HG03066 (cell line): ENCODE data around the gene C1orf174.
"Not testable (repeated sequence)": the region's sequence is repeated elsewhere in the genome, so short reads cannot be mapped to it uniquely, and the experiment has no call there.

Source experiments
- ATAC-seq: cut with Tn5 transposase; IDR thresholded peaks from one replicate; pipeline ENCODE4 v1.9.1; 2021; ENCODE audit warnings: low read depth; ENCODE audit not compliant: unreplicated experiment

The C1orf174 gene

GRCh38 chr1:3926956-3927355 lies 26.9 kb upstream of the C1orf174 start:
- no peak for ATAC-seq

- no peak for ATAC-seq
These were observed 25.7 kb upstream of the C1orf174 start for GRCh38 chr1:3925762-3926161.

DNA sequence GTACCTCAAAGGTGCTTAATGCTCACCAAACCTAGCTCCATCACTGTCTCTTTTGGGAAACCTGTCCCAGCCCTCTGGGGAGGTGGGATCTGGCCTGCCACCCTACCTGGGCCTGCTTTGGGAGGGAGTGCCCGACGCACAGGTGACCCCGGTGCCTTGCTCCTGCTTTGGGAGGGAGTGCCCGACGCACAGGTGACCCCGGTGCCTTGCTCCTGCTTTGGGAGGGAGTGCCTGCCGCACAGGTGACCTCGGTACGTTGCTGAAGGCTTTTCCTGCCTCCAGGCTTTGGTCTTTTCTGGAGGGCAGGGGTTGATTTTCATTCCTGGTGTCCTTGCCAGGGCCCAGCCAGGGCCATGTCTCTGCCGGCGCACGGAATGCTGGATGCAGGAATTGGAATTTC lies 25.2 kb upstream of the C1orf174 start:
- no peak for ATAC-seq

DNA sequence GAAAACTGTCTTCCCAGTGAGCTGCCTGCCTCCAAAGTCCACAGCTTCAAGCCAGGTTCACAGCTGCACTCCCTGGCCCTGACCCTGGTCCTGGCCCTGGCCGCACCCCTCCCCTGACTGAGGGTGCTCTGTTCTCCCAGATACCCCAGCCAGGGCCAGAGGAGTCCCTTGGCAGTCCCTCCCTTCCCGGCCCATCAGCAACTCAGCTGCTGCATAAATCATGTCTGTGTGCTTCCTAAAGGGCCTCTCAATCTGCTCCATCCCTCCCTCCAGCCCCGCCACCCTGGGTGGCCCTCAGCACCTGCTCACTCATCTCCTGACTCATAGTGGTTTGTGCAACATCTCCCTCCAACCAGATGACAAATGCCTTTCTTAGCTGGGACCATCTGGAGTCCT lies 24.8 kb upstream of the C1orf174 start:
- no peak for ATAC-seq

- ATAC-seq: no peak
These were observed 24.2 kb upstream of the C1orf174 start for GRCh38 chr1:3924186-3924824.

DNA sequence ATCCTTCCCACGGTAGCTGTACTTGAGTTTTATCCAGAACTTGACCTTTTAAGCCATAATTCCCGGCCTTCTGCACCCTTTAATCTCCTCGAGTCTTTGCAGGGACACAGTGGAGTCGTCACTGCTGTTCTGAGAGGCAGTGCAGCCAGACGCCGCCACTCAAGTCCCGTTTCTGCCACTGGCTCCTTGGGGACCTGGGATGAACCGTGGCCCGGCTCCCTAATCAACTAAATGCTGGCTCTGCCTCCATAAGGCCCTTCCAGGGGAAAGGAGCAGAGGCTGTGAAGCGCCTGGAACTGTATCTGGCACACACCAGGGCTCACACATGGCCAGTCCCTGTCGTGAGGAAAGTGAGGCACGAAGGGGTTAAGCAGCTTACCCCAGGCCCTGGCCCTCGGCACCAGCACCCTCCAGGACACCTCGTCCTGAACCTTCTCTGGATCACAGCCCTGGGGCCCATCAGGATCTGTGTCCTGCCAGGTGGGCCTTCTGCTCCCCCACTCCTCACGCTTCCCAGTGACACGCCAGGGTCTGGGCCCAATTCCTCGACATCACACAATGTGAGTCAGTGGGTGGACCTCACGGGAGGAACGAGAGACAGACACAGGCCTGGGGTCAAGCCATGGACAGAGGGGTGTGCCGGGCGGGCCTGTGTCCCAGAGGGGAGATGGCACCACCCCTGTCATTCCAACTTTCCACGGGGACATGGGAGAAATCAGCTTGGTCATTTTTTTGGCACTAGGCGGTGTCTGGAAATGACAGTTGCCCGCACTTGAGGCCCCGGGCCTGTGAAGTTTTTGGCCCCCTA lies 23.5 kb upstream of the C1orf174 start:
- no peak for ATAC-seq

GRCh38 chr1:3922851-3923250 lies 22.8 kb upstream of the C1orf174 start:
- ATAC-seq: no peak

- ATAC-seq: no peak
These were observed 22.2 kb upstream of the C1orf174 start for GRCh38 chr1:3922201-3922725.

DNA sequence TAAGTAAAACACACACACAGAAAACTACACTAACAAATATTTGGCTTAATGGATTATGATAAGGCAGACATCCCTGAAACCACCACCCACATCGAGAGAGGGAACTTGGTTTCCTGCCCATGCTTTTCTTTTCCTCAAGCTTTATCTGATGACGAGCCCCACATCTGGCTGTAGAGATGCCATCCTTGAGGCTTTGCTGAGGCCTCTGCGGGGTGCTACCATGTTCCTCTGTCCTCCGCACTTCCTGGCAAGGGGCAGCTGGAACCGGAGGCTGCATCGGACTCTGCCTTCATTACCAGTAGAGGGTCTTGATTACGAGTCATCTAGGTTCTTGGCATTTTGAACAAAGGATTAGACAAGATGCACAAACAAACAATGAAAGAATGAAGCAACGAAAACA lies 21.7 kb upstream of the C1orf174 start:
- no peak for ATAC-seq

GRCh38 chr1:3919706-3920105 lies 19.6 kb upstream of the C1orf174 start:
- ATAC-seq: no peak

DNA sequence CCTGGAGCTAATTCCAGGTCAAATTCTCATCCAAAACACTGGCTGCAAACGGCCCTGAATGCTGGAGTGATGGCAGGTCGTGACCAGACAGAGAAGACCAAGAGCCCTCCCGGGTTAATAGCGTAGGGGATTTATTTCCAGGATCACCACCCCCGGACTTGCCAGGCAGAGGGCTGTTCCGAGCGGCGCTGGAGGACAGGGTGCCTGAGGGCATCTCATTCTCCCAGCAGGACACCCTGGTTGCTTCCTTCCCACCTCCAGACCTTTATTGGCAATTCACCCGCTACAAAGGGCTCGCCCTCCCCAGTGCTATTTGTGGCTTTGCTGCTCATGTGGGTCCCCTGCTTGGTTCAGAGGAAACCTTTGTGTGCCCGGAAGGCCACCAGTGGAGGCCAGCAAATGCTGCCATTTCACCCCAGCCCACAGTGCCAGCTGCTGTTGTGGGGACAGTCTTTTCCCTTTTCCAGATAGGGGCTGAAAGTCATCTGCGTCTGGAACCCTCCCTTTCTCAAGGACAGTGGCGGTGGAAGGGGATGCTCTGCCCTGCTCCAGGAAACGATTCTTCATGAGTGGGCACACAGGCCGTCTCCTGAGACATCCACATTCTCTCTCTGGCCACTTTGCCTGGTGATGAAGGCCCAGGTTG lies 19.0 kb upstream of the C1orf174 start:
- ATAC-seq: no peak

- not testable (repeated sequence) for ATAC-seq
These were observed 18.3 kb upstream of the C1orf174 start for GRCh38 chr1:3918359-3918758.

- ATAC-seq: no peak
These were observed 17.7 kb upstream of the C1orf174 start for GRCh38 chr1:3917761-3918160.

DNA sequence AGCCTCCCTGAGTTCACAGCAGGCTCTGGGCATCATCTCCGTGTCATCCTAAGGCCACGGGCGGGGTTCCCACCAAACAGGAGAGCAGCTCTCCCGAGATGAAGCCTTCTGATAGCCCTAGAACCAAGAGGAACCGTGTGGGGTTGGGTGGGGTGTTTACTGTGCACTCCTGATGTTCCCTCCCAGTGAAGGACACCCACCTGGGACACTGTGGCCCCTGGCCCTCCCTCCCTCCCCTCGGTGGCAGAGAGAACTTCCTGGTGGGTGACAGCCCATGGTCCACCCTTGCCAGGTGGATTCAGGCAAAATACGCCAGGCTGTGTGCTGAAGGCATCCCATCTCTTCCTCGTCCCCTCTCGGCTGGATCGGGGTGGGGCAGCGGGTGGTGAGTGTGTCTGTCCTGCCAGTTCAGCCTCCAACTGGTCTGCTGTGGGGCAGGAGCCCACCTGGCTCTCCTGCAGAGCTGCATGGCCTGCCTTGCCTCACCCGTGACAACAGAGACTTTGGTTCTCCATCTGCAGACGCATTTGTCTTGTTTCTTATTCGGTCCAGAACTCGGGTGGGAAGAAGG lies 15.6 kb upstream of the C1orf174 start:
- ATAC-seq: no peak

DNA sequence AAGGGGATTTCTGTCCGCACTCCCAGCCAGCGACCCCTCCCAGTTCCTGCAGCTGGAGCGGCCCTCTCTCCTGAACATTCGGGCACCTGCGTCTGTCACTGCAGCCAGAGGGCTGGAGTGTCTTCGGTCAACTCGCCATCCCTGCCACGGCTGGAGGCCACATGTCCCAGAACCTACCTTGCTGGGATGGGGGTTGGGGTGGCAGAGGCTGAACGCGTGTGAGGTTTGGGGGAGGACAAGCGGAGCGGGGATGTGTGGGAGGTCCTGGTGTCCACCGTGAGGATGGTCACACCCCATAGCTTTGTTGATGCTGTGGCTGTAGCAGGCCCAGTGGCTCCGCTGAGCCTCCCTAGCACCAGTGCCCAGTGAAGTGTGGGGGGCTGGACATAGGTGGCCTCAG lies 14.8 kb upstream of the C1orf174 start:
- ATAC-seq: no peak

GRCh38 chr1:3914331-3914851 lies 14.3 kb upstream of the C1orf174 start:
- ATAC-seq: no peak

- no peak for ATAC-seq
These were observed 13.0 kb upstream of the C1orf174 start for GRCh38 chr1:3912809-3913685.

- ATAC-seq: no peak
These were observed 12.1 kb upstream of the C1orf174 start for GRCh38 chr1:3911981-3912808.
